HepG2 (cell line): Measurements from ENCODE around the gene ZWILCH.

Experiments
- HDAC1 ChIP-seq: sonication (generic); formaldehyde crosslinking; IDR thresholded peaks from 2 replicates; pipeline ENCODE4 v1.5.1; 2020; ENCODE audit warnings: mild to moderate bottlenecking, missing genetic modification reagents
- MTA1 ChIP-seq: sonication (generic); formaldehyde crosslinking; IDR thresholded peaks from 2 replicates; pipeline ENCODE4 v1.4.0; 2020; ENCODE audit warnings: missing genetic modification reagents, mild to moderate bottlenecking, borderline replicate concordance
- POLR2A ChIP-seq, 2 experiments: IDR thresholded peaks; 2 replicates each; pipeline ENCODE4 v1.6.1; 2011; ENCODE audit warnings: low read depth in 2 of 2, low read length in 2 of 2, mild to moderate bottlenecking in 1 of 2, moderate library complexity in 1 of 2; ENCODE audit not compliant: insufficient read depth in 1 of 2
- ZNF274 ChIP-seq: sonication (generic); formaldehyde crosslinking; IDR thresholded peaks from 2 replicates; pipeline ENCODE4 v1.5.1; 2020; ENCODE audit warnings: mild to moderate bottlenecking, missing genetic modification reagents
- ZNF713 ChIP-seq: sonication (generic); formaldehyde crosslinking; IDR thresholded peaks from 2 replicates; pipeline ENCODE4 v1.4.0; 2020; ENCODE audit warnings: mild to moderate bottlenecking, missing genetic modification reagents
- ZNF850 ChIP-seq: sonication (generic); formaldehyde crosslinking; conservative IDR thresholded peaks from 2 replicates; pipeline ENCODE4 v1.9.0; 2021; ENCODE audit warnings: mild to moderate bottlenecking, missing genetic modification reagents
- TF ChIP-seq, protein P1 (sequence below): sonication (generic); formaldehyde crosslinking; IDR thresholded peaks from 2 replicates; pipeline ENCODE4 v1.5.0; 2020; ENCODE audit warnings: mild to moderate bottlenecking, missing genetic modification reagents, moderate library complexity

GRCh38 chr15:66580643-66581042 lies 75.5 kb downstream of the ZWILCH start:
- TF ChIP-seq POLR2A (IDR thresholded peaks at IDR 0.05; ENCODE audit: insufficient read depth in 1 of 2, low read depth in 2 of 2, low read length in 2 of 2), result no peak
- no peak for TF ChIP-seq ZNF850 (CRISPR knock-in tag)
- TF ChIP-seq HDAC1 (CRISPR knock-in tag), result no peak
- TF ChIP-seq ZNF713, result no peak
- no peak for TF ChIP-seq MTA1 (CRISPR knock-in tag)
- TF ChIP-seq, protein P1, sequence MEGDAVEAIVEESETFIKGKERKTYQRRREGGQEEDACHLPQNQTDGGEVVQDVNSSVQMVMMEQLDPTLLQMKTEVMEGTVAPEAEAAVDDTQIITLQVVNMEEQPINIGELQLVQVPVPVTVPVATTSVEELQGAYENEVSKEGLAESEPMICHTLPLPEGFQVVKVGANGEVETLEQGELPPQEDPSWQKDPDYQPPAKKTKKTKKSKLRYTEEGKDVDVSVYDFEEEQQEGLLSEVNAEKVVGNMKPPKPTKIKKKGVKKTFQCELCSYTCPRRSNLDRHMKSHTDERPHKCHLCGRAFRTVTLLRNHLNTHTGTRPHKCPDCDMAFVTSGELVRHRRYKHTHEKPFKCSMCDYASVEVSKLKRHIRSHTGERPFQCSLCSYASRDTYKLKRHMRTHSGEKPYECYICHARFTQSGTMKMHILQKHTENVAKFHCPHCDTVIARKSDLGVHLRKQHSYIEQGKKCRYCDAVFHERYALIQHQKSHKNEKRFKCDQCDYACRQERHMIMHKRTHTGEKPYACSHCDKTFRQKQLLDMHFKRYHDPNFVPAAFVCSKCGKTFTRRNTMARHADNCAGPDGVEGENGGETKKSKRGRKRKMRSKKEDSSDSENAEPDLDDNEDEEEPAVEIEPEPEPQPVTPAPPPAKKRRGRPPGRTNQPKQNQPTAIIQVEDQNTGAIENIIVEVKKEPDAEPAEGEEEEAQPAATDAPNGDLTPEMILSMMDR (CRISPR knock-in tag), result no peak
- TF ChIP-seq ZNF274 (CRISPR knock-in tag), result no peak
